ENCODE results near the gene ZNF143.

Gene ZNF143

DNA sequence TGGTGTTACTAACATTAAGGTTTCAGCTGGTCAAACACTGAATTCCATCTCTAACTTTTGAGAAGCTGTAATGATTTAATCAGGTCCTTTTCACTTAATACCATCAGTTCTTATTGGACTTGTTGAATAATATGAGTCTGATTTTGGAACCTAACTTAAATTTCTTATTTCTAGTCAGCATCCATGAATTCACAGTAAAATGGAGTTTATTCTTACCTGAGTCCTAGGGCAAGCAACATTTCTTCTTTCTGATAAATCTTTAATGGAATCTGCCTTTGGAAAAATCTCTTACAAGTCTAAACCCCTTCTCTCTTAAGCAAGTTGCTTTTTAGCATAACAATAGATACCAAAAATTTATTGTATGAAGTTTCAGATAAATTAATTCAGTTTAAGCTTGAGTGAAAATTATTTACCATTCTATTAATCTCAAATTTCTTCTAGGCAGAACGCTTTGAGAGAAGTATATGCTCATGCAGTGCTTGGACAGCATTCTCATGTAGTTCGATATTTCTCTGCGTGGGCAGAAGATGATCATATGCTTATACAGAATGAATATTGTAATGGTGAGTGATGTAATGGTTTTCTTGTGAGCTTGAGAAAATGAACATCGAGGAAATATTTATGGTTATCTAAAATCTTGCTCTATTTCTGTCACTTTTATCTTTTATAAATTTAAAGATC lies 116.0 kb downstream of the ZNF143 start:
- DNase-seq = no peak

DNA sequence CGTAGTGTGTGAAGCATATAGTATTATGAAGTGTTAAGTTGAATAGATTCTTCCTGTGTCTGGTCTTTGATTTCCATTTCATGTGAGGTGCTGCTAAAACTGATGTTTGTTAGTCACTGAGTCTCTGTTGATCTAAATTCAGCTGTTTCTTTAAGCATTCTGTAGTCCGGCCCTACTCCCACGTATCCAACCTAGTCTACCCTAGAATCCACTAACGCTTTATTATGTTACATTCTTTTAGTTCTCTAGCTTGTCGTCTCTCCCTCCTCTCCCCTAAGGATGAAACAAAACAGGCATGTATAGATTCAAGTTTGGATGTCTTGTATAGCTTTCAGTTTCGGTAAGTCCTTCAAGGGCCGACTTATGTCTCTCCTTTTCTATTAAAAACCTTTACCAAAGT lies 116.7 kb downstream of the ZNF143 start:
- DNase-seq = no peak
